Osteocyte (in vitro differentiated cells): ENCODE results near the gene ECE2. TPM values are rescaled to one million over a fixed set of nuclear protein-coding genes. Genes with fewer than 3 reads are reported as not detected.

Experiments
- DNase-seq: peaks from one replicate; pipeline ENCODE4 v3.0.0; 2021; ENCODE audit warnings: mixed read lengths; ENCODE audit not compliant: unreplicated experiment; ENCODE audit errors: extremely low spot score
- H3K27ac Mint-ChIP-seq: one replicate; pipeline ENCODE4 v1.8.0; 2021; ENCODE audit warnings: mild to moderate bottlenecking, mixed read lengths; ENCODE audit not compliant: unreplicated experiment
- H3K27me3 Mint-ChIP-seq: one replicate; pipeline ENCODE4 v1.8.0; 2021; ENCODE audit warnings: mixed read lengths; ENCODE audit not compliant: unreplicated experiment
- H3K36me3 Mint-ChIP-seq: one replicate; pipeline ENCODE4 v1.8.0; 2021; ENCODE audit warnings: mixed read lengths; ENCODE audit not compliant: unreplicated experiment
- H3K4me1 Mint-ChIP-seq: one replicate; pipeline ENCODE4 v1.8.0; 2021; ENCODE audit warnings: mixed read lengths; ENCODE audit not compliant: unreplicated experiment
- H3K4me3 Mint-ChIP-seq: one replicate; pipeline ENCODE4 v1.8.0; 2021; ENCODE audit warnings: mild to moderate bottlenecking, moderate library complexity, mixed read lengths; ENCODE audit not compliant: unreplicated experiment
- H3K9me3 Mint-ChIP-seq: one replicate; pipeline ENCODE4 v1.8.0; 2021; ENCODE audit warnings: mixed read lengths; ENCODE audit not compliant: unreplicated experiment
- CTCF ChIP-seq: fragments of 200-600 bp; sonication (generic); IDR thresholded peaks from 2 replicates; pipeline ENCODE4 v1.5.0; 2021; ENCODE audit warnings: antibody characterized with exemption, mild to moderate bottlenecking, moderate library complexity
- total RNA-seq: library from RNA; stranded (reverse); gene quantifications from 2 replicates; pipeline ENCODE4 v1.2.1, GENCODE V29; 2021

The ECE2 gene
- total RNA-seq, 1 donor from 2014 or later, result not detected

GRCh38 chr3:184290331-184290730 lies 14.5 kb downstream of the ECE2 start:
- H3K9me3 Mint-ChIP-seq, result no peaks in the 10 kb centered on the region
- no peaks in the 10 kb centered on the region for H3K4me1 Mint-ChIP-seq
- H3K4me3 Mint-ChIP-seq, result no peak overlapping the region
- no peak for TF ChIP-seq CTCF
- H3K27ac Mint-ChIP-seq, result no peak overlapping the region
- no peaks in the 10 kb centered on the region for H3K36me3 Mint-ChIP-seq
- DNase-seq, result no peak
- H3K27me3 Mint-ChIP-seq, result peaks cover 28% of the 10 kb centered on the region

- DNase-seq, result no peak
- H3K9me3 Mint-ChIP-seq, result no peaks in the 10 kb centered on the region
- peaks cover 25% of the 10 kb centered on the region for H3K27me3 Mint-ChIP-seq
- no peak overlapping the region for H3K4me3 Mint-ChIP-seq
- no peak for TF ChIP-seq CTCF
- no peak overlapping the region for H3K27ac Mint-ChIP-seq
- no peaks in the 10 kb centered on the region for H3K4me1 Mint-ChIP-seq
- H3K36me3 Mint-ChIP-seq, result no peaks in the 10 kb centered on the region
Measured at GRCh38 chr3:184291044-184291737, 15.4 kb downstream of the ECE2 start.

- H3K27me3 Mint-ChIP-seq, result peaks cover 23% of the 10 kb centered on the region
- H3K27ac Mint-ChIP-seq, result no peak overlapping the region
- no peak for DNase-seq
- no peaks in the 10 kb centered on the region for H3K36me3 Mint-ChIP-seq
- TF ChIP-seq CTCF, result no peak
- no peak overlapping the region for H3K4me3 Mint-ChIP-seq
- no peaks in the 10 kb centered on the region for H3K9me3 Mint-ChIP-seq
- no peaks in the 10 kb centered on the region for H3K4me1 Mint-ChIP-seq
Measured at GRCh38 chr3:184291738-184292445, 16.1 kb downstream of the ECE2 start.

GRCh38 chr3:184295771-184296170 lies 19.9 kb downstream of the ECE2 start:
- DNase-seq, result no peak
- peaks cover 14% of the 10 kb centered on the region for H3K27me3 Mint-ChIP-seq
- no peaks in the 10 kb centered on the region for H3K9me3 Mint-ChIP-seq
- H3K4me1 Mint-ChIP-seq, result peaks cover 16% of the 10 kb centered on the region
- peaks cover 3% of the 10 kb centered on the region for H3K36me3 Mint-ChIP-seq
- H3K4me3 Mint-ChIP-seq, result no peak overlapping the region
- no peak overlapping the region for H3K27ac Mint-ChIP-seq
- no peak for TF ChIP-seq CTCF

GRCh38 chr3:184296616-184297015 lies 20.8 kb downstream of the ECE2 start:
- no peak for DNase-seq
- no peak overlapping the region for H3K27ac Mint-ChIP-seq
- H3K27me3 Mint-ChIP-seq, result peaks cover 14% of the 10 kb centered on the region
- peaks cover 16% of the 10 kb centered on the region for H3K4me1 Mint-ChIP-seq
- no peaks in the 10 kb centered on the region for H3K9me3 Mint-ChIP-seq
- no peak overlapping the region for H3K4me3 Mint-ChIP-seq
- TF ChIP-seq CTCF, result no peak
- peaks cover 10% of the 10 kb centered on the region for H3K36me3 Mint-ChIP-seq
